ENCODE measurements around the gene TRAF2. TPM values are rescaled to one million over a fixed set of nuclear protein-coding genes. Genes with fewer than 3 reads are reported as not detected.

The TRAF2 gene
- total and polyA plus RNA-seq, 9 of the 15 experiments (the other 6 are each of a cell fraction or from before 2014, with no cell fraction given): 0.24 to 45.2 (median 18.0) TPM

- TF ChIP-seq FOXO4 (CRISPR knock-in tag; IDR thresholded peaks at IDR 0.05): no peak
- TF ChIP-seq ZNF76 (CRISPR knock-in tag; IDR thresholded peaks at IDR 0.05; ENCODE audit: borderline replicate concordance): 0 out of 2 replicates have a peak, but pooled peaks have one; percentile 59
- TF ChIP-seq MAZ (CRISPR knock-in tag; conservative IDR thresholded peaks at IDR 0.05 in 1 of 2, IDR thresholded peaks at IDR 0.05 in 1 of 2): peak; percentile 96 to 99
- 0 out of 2 replicates have a peak, but pooled peaks have one; percentile 1 for TF ChIP-seq MXI1 (IDR thresholded peaks at IDR 0.05; ENCODE audit: low read depth, low read length)
- no peak for TF ChIP-seq POLR3A (IDR thresholded peaks at IDR 0.05; ENCODE audit: borderline replicate concordance, extremely low read depth, insufficient read depth, insufficient read length)
- TF ChIP-seq TFAP4 (CRISPR knock-in tag; IDR thresholded peaks at IDR 0.05; ENCODE audit: borderline replicate concordance): peak; percentile 83
- no peak for TF ChIP-seq BRCA1 (IDR thresholded peaks at IDR 0.05)
- TF ChIP-seq BRCA1 (CRISPR knock-in tag; IDR thresholded peaks at IDR 0.05): no peak
- TF ChIP-seq E2F8 (IDR thresholded peaks at IDR 0.05; ENCODE audit: low read depth, partially characterized antibody): peak; percentile 45
- no peak for TF ChIP-seq GTF2A2 (tag; IDR thresholded peaks at IDR 0.05)
- no peak for TF ChIP-seq POLR2AphosphoS5 (IDR thresholded peaks at IDR 0.05; ENCODE audit: control insufficient read depth, insufficient read depth, low read depth, low read length)
- TF ChIP-seq GABPB2 (CRISPR knock-in tag; conservative IDR thresholded peaks at IDR 0.05): peak; percentile 70; the same call in 1 of the 2 replicates
- no peak for TF ChIP-seq ZNF212 (CRISPR knock-in tag; IDR thresholded peaks at IDR 0.05)
- peak; percentile 83 for TF ChIP-seq ATF7 (IDR thresholded peaks at IDR 0.05)
- TF ChIP-seq SMC3 (conservative IDR thresholded peaks at IDR 0.05; ENCODE audit: insufficient read depth, low read depth, low read length): peak; percentile 23; the same call in 1 of the 2 replicates
- TF ChIP-seq YBX1 (IDR thresholded peaks at IDR 0.05): no peak
- no peak for TF ChIP-seq POLR2AphosphoS2 (IDR thresholded peaks at IDR 0.05; ENCODE audit: low read length)
- TF ChIP-seq DNMT1 (IDR thresholded peaks at IDR 0.05): 0 out of 2 replicates have a peak, but pooled peaks have one; percentile 61
- no peak for TF ChIP-seq U2AF2 (optimal IDR thresholded peaks at IDR 0.05; ENCODE audit: low read depth, low read length)
- no peak for TF ChIP-seq PURB (CRISPR knock-in tag; IDR thresholded peaks at IDR 0.05; ENCODE audit: low read depth)
- TF ChIP-seq TGIF2 (CRISPR knock-in tag; IDR thresholded peaks at IDR 0.05): no peak
- no peak for TF ChIP-seq ZFPM2 (CRISPR knock-in tag; IDR thresholded peaks at IDR 0.05)
- no peak; the same call in 1 of the 2 replicates for TF ChIP-seq RBFOX2 (IDR thresholded peaks at IDR 0.05; ENCODE audit: low read depth, low read length)
Measured at GRCh38 chr9:136944519-136945332, 58.4 kb downstream of the TRAF2 start, which contains the start of the genes C8G and FBXW5 (continued).
